Activated naive CD4-positive, alpha-beta T cell treated with anti-CD3 and anti-CD28 coated beads, Interleukin-2, amount 50 U/mL, for 72 hours (primary cell): ENCODE measurements around the gene TSPY8. TPM values are rescaled to one million over a fixed set of nuclear protein-coding genes. Genes with fewer than 3 reads are reported as not detected.
"Not testable (repeated sequence)": the region's sequence is repeated elsewhere in the genome, so short reads cannot be mapped to it uniquely, and the experiment has no call there.

ENCODE experiments used
- ATAC-seq, 2 donors: fragments of 150-1000 bp; cut with Tn5 transposase; 2 replicates each; pipeline ENCODE4 v1.10.0; 2021; ENCODE audit warnings: mild to moderate bottlenecking in 2 of 2, moderate library complexity in 2 of 2
- DNase-seq, 2 donors: peaks; one replicate each; pipeline ENCODE4 v3.0.0; 2021 to 2022; ENCODE audit warnings: low spot score in 2 of 2
- H3K27ac Mint-ChIP-seq, 2 donors: one replicate each; pipeline ENCODE4 v1.8.0; 2022; ENCODE audit warnings: mild to moderate bottlenecking in 2 of 2, mixed read lengths in 2 of 2
- H3K36me3 Mint-ChIP-seq, 2 donors: one replicate each; pipeline ENCODE4 v1.8.0; 2022; ENCODE audit warnings: mixed read lengths in 2 of 2
- H3K9me3 Mint-ChIP-seq, 2 donors: one replicate each; pipeline ENCODE4 v1.8.0; 2022; ENCODE audit warnings: mixed read lengths in 2 of 2
- total RNA-seq, 2 donors: library from RNA; stranded (reverse); gene quantifications; one replicate each; pipeline ENCODE4 v1.2.3, GENCODE V29; 2022

Gene TSPY8, protein sequence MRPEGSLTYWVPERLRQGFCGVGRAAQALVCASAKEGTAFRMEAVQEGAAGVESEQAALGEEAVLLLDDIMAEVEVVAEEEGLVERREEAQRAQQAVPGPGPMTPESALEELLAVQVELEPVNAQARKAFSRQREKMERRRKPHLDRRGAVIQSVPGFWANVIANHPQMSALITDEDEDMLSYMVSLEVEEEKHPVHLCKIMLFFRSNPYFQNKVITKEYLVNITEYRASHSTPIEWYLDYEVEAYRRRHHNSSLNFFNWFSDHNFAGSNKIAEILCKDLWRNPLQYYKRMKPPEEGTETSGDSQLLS
- total RNA-seq: not detected

DNA sequence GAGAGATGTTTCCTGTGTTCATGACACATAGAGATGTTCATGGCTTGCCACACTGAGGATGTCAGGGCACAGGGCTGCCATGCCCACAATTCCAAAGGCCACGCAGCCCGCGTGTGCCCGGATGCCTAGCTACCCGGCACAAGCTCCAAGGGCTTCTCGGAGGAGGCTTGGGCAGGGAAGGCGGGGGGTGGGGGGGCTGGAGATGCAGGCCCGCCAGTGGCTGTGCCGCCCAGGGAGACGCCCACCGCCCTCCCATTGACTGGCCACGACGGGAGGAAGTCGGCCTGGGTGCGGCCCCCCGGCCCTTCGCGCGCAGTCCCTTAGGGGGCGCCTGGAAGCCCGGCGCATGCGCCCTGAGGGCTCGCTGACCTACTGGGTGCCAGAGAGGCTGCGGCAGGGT, at the start of gene TSPY8:
Gene TSPY8, plus strand, starts transcription at position 301 of the 400 bp plus-strand sequence. Its CDS starts 46 bp downstream, at position 347.
- H3K9me3 Mint-ChIP-seq, ATAC-seq, H3K27ac Mint-ChIP-seq, DNase-seq, H3K36me3 Mint-ChIP-seq: not testable (repeated sequence)

DNA sequence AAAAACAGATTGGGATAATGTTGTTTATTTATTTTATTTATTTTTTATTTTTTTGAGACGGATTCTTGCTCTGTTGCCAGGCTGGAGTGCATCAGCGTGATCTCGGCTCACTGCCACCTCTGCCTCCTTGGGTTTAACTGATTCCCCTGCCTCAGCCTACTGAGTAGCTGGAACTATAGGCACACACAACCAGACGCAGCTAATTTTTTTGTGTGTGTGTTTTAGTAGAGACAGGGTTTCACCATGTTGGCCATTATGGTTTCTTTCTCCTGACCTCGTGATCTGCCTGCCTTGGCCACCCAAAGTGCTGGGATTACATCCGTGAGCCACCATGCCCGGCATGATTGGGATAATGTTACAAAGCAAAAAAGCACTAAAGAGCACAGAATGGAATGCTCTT, 36.6 kb upstream of the TSPY8 start:
- H3K27ac Mint-ChIP-seq: no peak overlapping the region

DNA sequence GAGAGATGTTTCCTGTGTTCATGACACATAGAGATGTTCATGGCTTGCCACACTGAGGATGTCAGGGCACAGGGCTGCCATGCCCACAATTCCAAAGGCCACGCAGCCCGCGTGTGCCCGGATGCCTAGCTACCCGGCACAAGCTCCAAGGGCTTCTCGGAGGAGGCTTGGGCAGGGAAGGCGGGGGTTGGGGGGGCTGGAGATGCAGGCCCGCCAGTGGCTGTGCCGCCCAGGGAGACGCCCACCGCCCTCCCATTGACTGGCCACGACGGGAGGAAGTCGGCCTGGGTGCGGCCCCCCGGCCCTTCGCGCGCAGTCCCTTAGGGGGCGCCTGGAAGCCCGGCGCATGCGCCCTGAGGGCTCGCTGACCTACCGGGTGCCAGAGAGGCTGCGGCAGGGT, 20.4 kb upstream of the TSPY8 start, which contains the start of gene TSPY4:
Gene TSPY4, plus strand, starts transcription at position 301 of the 400 bp plus-strand sequence. Its CDS starts 46 bp downstream, at position 347.
- H3K36me3 Mint-ChIP-seq, H3K9me3 Mint-ChIP-seq, H3K27ac Mint-ChIP-seq, ATAC-seq, DNase-seq: not testable (repeated sequence)

More for the DNA sequence above, 36.6 kb upstream of the TSPY8 start:
- ATAC-seq: no peak
- Mint-ChIP-seq H3K36me3 (no peaks in the 10 kb centered on the region), H3K9me3 (peaks cover 0 to 3% of the 10 kb centered on the region in 2 donors)
- DNase-seq: no peak

DNA sequence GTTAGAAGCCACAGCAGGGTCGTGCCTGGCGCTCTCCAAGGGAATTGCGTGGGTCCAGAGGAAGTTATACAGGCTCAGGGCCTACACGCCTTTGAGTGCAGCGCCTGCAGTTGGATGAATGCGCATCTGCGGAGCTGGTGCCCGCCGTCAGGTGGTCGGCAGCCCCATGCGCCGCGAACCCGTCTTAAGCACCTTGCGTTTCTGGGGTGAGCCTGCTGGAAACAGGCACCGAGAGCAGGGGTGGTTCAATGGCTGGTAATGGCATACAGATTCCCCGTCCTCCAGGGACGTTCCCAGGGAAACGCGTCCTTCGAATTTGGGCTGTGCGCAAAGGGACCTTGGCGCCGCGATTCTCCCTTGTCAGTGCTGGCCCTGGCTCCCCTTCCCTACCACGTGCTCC, 38.9 kb downstream of the TSPY8 start:
- not testable (repeated sequence) for ATAC-seq, H3K36me3 Mint-ChIP-seq, H3K9me3 Mint-ChIP-seq, H3K27ac Mint-ChIP-seq
- DNase-seq: peak in 1 of 2 donors; percentile 1

DNA sequence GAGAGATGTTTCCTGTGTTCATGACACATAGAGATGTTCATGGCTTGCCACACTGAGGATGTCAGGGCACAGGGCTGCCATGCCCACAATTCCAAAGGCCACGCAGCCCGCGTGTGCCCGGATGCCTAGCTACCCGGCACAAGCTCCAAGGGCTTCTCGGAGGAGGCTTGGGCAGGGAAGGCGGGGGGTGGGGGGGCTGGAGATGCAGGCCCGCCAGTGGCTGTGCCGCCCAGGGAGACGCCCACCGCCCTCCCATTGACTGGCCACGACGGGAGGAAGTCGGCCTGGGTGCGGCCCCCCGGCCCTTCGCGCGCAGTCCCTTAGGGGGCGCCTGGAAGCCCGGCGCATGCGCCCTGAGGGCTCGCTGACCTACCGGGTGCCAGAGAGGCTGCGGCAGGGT, 40.5 kb downstream of the TSPY8 start, which contains the start of gene TSPY3:
Gene TSPY3, plus strand, starts transcription at position 301 of the 400 bp plus-strand sequence. Its CDS starts 46 bp downstream, at position 347.
- not testable (repeated sequence) for H3K36me3 Mint-ChIP-seq

More for the DNA sequence above, 40.5 kb downstream of the TSPY8 start, which contains the start of gene TSPY3:
- H3K27ac Mint-ChIP-seq, H3K9me3 Mint-ChIP-seq, ATAC-seq, DNase-seq: not testable (repeated sequence)

Other genes with a start within 250 kb of the TSPY8 start
- gene TSPY4, start 20.3 kb upstream of the TSPY8 start, total RNA-seq: not detected
- gene TSPY3, start 40.6 kb downstream of the TSPY8 start, total RNA-seq: not detected
- gene TSPY1, start 109.2 kb downstream of the TSPY8 start, total RNA-seq: not detected
- not detected for gene TSPY9, start 129.5 kb downstream of the TSPY8 start, total RNA-seq
- gene TSPY10, start 170.1 kb downstream of the TSPY8 start, total RNA-seq: not detected